Uterus (tissue), 4 donors: ENCODE measurements around the gene RPAIN. TPM values are rescaled to one million over a fixed set of nuclear protein-coding genes. Genes with fewer than 3 reads are reported as not detected.

Experiments
- DNase-seq, 2 donors: peaks; one replicate each; pipeline ENCODE4 v3.0.0-alpha.2; 2019 to 2020
- H3K27ac ChIP-seq, 2 donors: fragments of 200-600 bp; sonication (generic); 1 replicate in 1 of 2; 2 replicates in 1 of 2; pipeline ENCODE4 v1.5.1; 2016 to 2018
- H3K27me3 ChIP-seq, 2 donors: fragments of 200-600 bp; sonication (generic); one replicate each; pipeline ENCODE4 v1.5.1; 2018 to 2019; ENCODE audit warnings: control low read depth in 1 of 2
- H3K36me3 ChIP-seq, 2 donors: fragments of 200-600 bp; sonication (generic); one replicate each; pipeline ENCODE4 v1.5.1; 2019; ENCODE audit warnings: control low read depth in 1 of 2
- H3K4me1 ChIP-seq, 2 donors: fragments of 200-600 bp; sonication (generic); one replicate each; pipeline ENCODE4 v1.5.1; 2018 to 2019; ENCODE audit warnings: control low read depth in 1 of 2
- H3K4me3 ChIP-seq, 2 donors: fragments of 200-600 bp; sonication (generic); 1 replicate in 1 of 2; 2 replicates in 1 of 2; pipeline ENCODE4 v1.5.1; 2018 to 2019; ENCODE audit warnings: mild to moderate bottlenecking in 1 of 2
- H3K9me3 ChIP-seq, 2 donors: fragments of 200-600 bp; sonication (generic); one replicate each; pipeline ENCODE4 v1.5.1; 2019; ENCODE audit warnings: control low read depth in 1 of 2
- POLR2A ChIP-seq, 2 donors: fragments of 450-650 bp; IDR thresholded peaks; one replicate each; pipeline ENCODE4 v1.6.1; 2016; ENCODE audit warnings: antibody characterized with exemption in 2 of 2, mild to moderate bottlenecking in 1 of 2, moderate library complexity in 1 of 2
- intact Hi-C: fragments of 100-400 bp; cut with DNase I; formaldehyde crosslinking; loops from one replicate; pipeline ENCODE4 v1.15.1; 2023; ENCODE audit warnings: low total_unique reads
- total RNA-seq, 4 donors: library from RNA; depleted of rRNA in 3 of 4; stranded (reverse); fragments of >200 nt in 3 of 4; gene quantifications; one replicate each; pipeline versions ENCODE4 v1.1.0 to v1.2.4, GENCODE V29; 2014 to 2023
- TF ChIP-seq, protein P1 (sequence below), 4 experiments: fragments of 200-600 bp in 2 of 4; fragments of 450-650 bp in 2 of 4; sonication (generic) in 2 of 4; IDR thresholded peaks; one replicate each; pipeline ENCODE4 v1.5.1; 2016 to 2019; ENCODE audit warnings: antibody characterized with exemption in 4 of 4, mild to moderate bottlenecking in 2 of 4, moderate library complexity in 1 of 4
- donor health status: DM: yes; HTN: yes; CAD: no.

RPAIN gene
- total RNA-seq, 4 donors from 2014 or later = 38.7 to 78.8 (median 46.9) TPM

- TF ChIP-seq, protein P1, sequence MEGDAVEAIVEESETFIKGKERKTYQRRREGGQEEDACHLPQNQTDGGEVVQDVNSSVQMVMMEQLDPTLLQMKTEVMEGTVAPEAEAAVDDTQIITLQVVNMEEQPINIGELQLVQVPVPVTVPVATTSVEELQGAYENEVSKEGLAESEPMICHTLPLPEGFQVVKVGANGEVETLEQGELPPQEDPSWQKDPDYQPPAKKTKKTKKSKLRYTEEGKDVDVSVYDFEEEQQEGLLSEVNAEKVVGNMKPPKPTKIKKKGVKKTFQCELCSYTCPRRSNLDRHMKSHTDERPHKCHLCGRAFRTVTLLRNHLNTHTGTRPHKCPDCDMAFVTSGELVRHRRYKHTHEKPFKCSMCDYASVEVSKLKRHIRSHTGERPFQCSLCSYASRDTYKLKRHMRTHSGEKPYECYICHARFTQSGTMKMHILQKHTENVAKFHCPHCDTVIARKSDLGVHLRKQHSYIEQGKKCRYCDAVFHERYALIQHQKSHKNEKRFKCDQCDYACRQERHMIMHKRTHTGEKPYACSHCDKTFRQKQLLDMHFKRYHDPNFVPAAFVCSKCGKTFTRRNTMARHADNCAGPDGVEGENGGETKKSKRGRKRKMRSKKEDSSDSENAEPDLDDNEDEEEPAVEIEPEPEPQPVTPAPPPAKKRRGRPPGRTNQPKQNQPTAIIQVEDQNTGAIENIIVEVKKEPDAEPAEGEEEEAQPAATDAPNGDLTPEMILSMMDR (IDR thresholded peaks at IDR 0.05) = no peak
- no peak for TF ChIP-seq POLR2A (IDR thresholded peaks at IDR 0.05)
- Histone ChIP-seq H3K27ac (no peak overlapping the region), H3K4me3 (no peak overlapping the region), H3K9me3 (no peaks in the 10 kb centered on the region), H3K36me3 (no peaks in the 10 kb centered on the region), H3K27me3 (no peaks in the 10 kb centered on the region), H3K4me1 (peaks cover 0 to 6% of the 10 kb centered on the region in 2 donors)
- intact Hi-C loops = no loop called here
- DNase-seq = no peak
These were observed 3.1 kb upstream of the RPAIN start for GRCh38 chr17:5416901-5417300.

- DNase-seq = no peak
- Histone ChIP-seq H3K4me3 (peak overlapping the region; percentile 74 to 87), H3K9me3 (no peaks in the 10 kb centered on the region), H3K4me1 (peaks cover 0 to 6% of the 10 kb centered on the region in 2 donors), H3K27ac (peak overlapping the region; percentile 92), H3K36me3 (no peaks in the 10 kb centered on the region), H3K27me3 (no peaks in the 10 kb centered on the region)
- TF ChIP-seq, protein P1 (IDR thresholded peaks at IDR 0.05) = no peak
- no peak for TF ChIP-seq POLR2A (IDR thresholded peaks at IDR 0.05)
- intact Hi-C loops = no loop called here
These were observed 1.1 kb upstream of the RPAIN start for GRCh38 chr17:5418858-5419355.

DNA sequence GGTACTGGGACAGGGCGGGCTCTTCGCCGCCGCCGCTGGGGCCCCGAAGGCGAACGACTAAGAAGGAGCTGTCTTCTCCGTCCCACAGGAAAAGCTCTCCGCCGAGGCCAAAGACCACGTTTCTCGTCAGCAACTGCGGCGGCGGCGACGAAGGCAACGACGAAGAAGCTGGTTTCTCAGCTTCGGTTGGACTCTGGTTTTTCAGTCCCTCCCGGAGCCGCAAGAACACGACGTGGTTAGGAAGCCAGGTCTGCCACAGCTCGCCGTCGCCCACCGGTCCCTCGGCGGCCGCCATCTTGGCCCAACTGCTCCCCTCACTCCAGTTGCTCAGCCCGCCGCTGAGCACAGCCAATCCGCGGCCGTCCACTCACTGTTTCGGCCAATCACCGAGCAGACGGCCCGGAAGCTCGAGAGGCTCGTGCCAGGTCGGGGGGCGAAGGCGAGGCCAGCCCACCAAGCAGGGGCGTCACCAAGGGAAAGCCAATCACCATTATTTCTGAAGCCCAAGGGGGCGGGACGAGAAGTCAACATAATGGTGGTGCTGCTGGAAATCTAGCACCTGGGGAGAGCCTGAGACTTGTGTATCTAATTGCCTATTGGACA lies 525 bp upstream of the RPAIN start, which contains the start of gene NUP88:
Gene NUP88 (minus strand): TSS at position 307 of the 603 bp plus-strand sequence. CDS start 12 bp downstream, at position 295.
- intact Hi-C loops = no loop called here
- Histone ChIP-seq H3K27ac (peak within 1 kb of the TSS; percentile 92), H3K4me3 (peak within 1 kb of the TSS; percentile 74 to 87), H3K4me1 (peaks cover 0 to 6% of the 10 kb centered on the region in 2 donors), H3K36me3 (no peaks in the 10 kb centered on the region), H3K9me3 (no peaks in the 10 kb centered on the region), H3K27me3 (no peaks in the 10 kb centered on the region)
- peak; percentile 95 to 97 for DNase-seq
- peak; percentile 57 to 80 for TF ChIP-seq POLR2A (IDR thresholded peaks at IDR 0.05)
- TF ChIP-seq, protein P1 (IDR thresholded peaks at IDR 0.05) = peak in 1 of 4 experiments; percentile 3

DNA sequence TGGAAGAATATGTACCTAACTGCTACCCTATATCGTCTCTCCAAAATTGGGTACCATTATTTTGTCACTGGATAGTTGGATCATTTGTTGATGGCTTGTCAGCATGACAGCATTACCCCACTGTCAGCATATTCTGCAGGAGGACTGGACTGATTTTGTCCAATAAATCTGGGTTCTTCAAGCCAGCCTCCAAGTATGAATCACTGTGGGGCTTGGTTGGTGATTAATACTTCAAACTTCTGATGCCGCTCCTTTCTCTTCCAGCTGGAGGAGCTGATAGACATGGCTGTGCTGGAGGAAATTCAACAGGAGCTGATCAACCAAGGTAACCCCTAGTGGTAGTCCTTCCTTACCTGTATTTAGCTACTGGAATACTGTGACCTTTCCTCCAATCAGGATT lies 2.5 kb downstream of the RPAIN start:
- H3K4me1 ChIP-seq = peaks cover 0 to 6% of the 10 kb centered on the region in 2 donors
- no peaks in the 10 kb centered on the region for H3K36me3 ChIP-seq
- no peak overlapping the region for H3K4me3 ChIP-seq
- TF ChIP-seq POLR2A (IDR thresholded peaks at IDR 0.05) = no peak
- TF ChIP-seq, protein P1 (IDR thresholded peaks at IDR 0.05) = no peak
- no peaks in the 10 kb centered on the region for H3K9me3 ChIP-seq
- no peak for DNase-seq
- no peak overlapping the region for H3K27ac ChIP-seq
- H3K27me3 ChIP-seq = no peaks in the 10 kb centered on the region
- intact Hi-C loops = no loop called here

- no peak for TF ChIP-seq POLR2A (IDR thresholded peaks at IDR 0.05)
- TF ChIP-seq, protein P1 (IDR thresholded peaks at IDR 0.05) = no peak
- H3K4me3 ChIP-seq = no peak overlapping the region
- no peak for DNase-seq
- intact Hi-C loops = no loop called here
- H3K4me1 ChIP-seq = no peaks in the 10 kb centered on the region
- no peak overlapping the region for H3K27ac ChIP-seq
- H3K36me3 ChIP-seq = no peaks in the 10 kb centered on the region
- no peaks in the 10 kb centered on the region for H3K9me3 ChIP-seq
- H3K27me3 ChIP-seq = no peaks in the 10 kb centered on the region
These were observed 4.9 kb downstream of the RPAIN start for GRCh38 chr17:5424909-5425308.
